ENCODE data around the gene RFX3.
"Not testable (repeated sequence)": the region's sequence is repeated elsewhere in the genome, so short reads cannot be mapped to it uniquely, and the experiment has no call there.

RFX3 gene

GRCh38 chr9:3342159-3342777 lies 183.5 kb downstream of the RFX3 start:
- peak; percentile 2 for DNase-seq

GRCh38 chr9:3337515-3338225 lies 188.1 kb downstream of the RFX3 start:
- DNase-seq = peak; percentile 28

DNA sequence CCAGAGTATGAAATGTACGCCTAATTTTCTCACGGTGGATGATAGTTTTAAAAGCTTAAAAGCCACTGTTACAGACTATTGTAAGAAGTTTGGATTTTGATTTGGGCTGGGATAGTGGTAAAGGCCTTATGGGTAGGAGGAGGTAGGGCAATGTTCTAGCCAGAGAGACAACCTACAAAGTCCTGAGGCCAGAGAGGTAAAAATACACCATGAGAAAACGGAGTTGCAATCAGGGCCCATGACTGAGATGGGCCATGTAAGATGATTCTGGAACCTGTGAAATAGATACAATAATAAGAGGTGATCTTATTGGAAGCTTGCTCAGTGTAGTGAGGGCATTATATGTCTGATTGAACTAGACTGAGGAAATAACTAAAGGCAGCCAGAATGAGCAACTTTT lies 188.8 kb downstream of the RFX3 start:
- DNase-seq = no peak

DNA sequence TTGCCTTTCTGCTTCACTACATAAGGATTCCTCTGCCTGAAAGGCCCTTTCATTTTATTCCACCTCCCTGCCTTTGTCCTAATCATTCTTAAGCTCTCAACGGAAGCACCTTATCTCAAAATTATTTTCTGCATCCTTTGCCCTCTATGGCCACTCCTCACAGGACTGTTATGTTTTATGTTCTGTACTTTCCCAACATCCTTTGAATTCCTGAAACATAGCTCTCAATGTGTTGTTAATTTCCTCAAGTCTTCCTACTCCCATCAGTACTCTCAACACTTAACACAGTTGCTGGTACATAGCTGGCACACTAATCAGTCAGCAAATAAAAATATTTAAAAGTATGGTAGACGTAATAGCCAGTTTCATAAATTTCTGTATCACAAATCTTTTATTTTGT lies 193.0 kb downstream of the RFX3 start:
- no peak for DNase-seq

DNA sequence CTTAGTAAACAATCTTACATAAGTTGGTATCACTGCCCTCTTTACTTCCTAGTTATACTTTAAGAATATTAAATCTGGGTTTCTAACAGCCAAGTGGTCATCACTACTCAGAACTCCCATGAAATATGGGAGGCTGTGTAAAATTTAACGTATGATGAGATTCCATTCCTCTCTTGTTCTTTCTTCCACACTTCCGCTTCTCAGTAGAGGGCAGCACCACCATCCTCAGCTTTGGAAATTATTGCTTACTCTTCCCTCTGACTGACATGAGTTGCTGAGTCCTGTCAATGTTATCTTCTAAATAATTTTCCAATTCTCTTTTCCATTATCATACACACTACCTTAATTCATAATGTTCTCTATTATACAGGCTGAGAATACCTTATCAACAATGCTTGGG lies 194.0 kb downstream of the RFX3 start:
- DNase-seq = no peak

GRCh38 chr9:3330792-3331420 lies 194.9 kb downstream of the RFX3 start:
- no peak for DNase-seq

DNA sequence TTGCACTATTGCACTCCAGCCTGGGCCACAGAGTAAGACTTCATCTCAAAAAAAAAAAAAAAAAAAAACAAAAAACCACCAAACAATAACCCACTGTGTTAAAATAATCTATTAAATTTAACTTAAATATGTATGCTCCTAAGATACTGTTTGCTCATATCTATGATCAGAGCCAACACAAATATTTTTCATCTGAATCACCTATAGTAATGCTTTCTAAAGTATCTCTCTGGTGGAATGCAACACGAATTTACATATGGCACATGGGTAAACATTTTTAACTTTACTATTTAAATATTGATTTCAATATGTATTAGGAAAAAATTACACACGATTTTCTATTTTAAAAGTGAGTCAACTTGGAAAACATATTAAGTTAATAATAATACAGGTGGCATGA lies 196.4 kb downstream of the RFX3 start:
- no peak for DNase-seq

- no peak for DNase-seq
Measured at GRCh38 chr9:3323714-3324113, 202.1 kb downstream of the RFX3 start.

GRCh38 chr9:3321186-3321585 lies 204.6 kb downstream of the RFX3 start:
- DNase-seq = no peak

DNA sequence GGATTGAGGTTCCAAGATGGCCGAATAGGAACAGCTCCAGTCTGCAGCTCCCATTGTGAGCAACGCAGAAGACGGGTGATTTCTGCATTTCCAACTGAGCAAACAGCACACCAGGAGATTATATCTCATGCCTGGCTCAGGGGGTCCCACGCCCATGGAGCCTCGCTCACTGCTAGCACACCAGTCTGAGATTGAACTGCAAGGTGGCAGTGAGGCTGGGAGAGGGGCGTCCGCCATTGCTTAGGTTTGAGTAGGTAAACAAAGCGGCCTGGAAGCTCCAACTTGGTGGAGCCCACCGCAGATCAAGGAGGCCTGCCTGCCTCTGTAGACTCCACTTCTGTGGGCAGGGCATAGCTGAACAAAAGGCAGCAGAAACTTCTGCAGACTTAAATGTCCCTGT lies 213.2 kb downstream of the RFX3 start:
- DNase-seq = not testable (repeated sequence)

- DNase-seq = no peak
Measured at GRCh38 chr9:3308609-3309008, 217.2 kb downstream of the RFX3 start.

- not testable (repeated sequence) for DNase-seq
Measured at GRCh38 chr9:3304388-3304787, 221.4 kb downstream of the RFX3 start.

DNA sequence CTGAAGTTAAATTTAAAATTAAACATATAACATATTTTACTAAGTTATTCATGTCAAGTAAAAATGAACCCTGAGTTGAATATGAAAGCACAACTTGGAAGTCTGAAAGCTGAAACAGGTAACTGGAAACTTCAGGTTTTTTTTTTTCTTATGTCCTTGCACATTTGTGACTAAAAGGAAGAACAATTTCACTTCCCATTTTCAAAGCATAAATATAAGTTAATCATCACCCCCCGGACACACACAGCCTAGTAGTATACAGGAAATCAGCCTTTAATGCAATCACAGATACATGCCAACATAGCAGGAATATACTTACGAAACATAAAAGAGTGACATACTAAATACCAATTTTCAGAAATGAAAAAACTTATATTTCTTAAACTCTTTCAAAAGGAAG lies 225.9 kb downstream of the RFX3 start:
- DNase-seq = no peak

GRCh38 chr9:3296536-3296935 lies 229.3 kb downstream of the RFX3 start:
- no peak for DNase-seq

GRCh38 chr9:3292311-3292710 lies 233.5 kb downstream of the RFX3 start:
- no peak for DNase-seq

- DNase-seq = no peak
Measured at GRCh38 chr9:3290231-3290840, 235.5 kb downstream of the RFX3 start.

DNA sequence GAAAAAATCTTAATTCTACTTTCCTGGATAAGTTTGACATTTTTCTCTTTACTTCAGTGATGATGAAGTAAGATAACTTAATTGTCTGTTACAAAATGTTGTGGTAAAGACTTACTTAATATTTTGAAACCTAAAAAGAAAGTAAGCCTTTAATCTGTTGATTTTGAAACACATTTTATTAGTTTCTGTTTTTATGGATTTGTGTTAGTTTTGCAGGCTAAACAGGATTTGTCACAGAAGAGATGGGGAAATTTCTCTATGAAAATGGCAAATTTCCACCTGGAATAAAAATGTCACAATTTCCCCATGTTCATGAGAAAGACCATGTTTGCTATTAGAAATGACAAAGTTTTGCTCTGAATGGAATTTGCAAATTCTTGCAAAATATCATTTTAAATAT lies 237.1 kb downstream of the RFX3 start:
- DNase-seq = no peak

GRCh38 chr9:3285365-3286161 lies 240.2 kb downstream of the RFX3 start:
- no peak for DNase-seq

DNA sequence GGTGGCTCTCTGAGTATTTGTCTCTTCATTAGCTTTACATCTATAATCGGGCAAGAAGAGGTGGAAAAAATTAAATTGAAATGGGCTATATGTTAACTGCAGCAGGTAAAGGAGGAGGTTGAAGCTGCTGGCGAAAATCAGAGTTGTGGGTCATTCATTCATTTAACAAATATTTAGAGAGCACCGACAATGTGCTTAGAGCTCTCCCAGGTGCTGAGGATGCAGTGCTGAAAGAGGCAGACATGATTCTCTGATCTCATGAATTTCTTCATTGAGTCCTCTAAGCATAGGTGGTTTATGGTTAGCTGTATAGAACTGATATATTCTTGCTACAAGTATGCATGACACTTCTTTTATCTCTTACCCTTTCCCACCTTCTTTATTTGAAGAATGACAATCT lies 243.4 kb downstream of the RFX3 start:
- DNase-seq = no peak

DNA sequence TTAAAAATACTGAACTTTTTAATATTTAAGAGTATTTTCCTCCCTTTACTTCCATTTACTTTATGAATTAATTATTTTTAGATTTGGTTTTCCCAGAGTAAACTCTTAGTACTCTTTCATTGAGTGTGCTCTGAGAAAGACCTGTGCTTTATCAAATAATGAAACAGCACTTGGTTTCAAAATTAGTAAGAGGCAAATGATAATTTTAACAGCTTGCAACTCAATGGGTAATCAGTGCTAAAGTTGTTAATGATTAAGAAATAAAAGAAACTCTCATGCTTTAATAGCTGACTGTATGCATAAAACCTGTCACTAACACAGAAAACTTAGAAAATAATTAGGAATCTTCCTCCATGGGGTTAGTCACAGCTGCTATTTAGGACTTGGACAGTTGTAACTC lies 244.4 kb downstream of the RFX3 start:
- peak; percentile 5 for DNase-seq

GRCh38 chr9:3277200-3277599 lies 248.6 kb downstream of the RFX3 start:
- no peak for DNase-seq

DNA sequence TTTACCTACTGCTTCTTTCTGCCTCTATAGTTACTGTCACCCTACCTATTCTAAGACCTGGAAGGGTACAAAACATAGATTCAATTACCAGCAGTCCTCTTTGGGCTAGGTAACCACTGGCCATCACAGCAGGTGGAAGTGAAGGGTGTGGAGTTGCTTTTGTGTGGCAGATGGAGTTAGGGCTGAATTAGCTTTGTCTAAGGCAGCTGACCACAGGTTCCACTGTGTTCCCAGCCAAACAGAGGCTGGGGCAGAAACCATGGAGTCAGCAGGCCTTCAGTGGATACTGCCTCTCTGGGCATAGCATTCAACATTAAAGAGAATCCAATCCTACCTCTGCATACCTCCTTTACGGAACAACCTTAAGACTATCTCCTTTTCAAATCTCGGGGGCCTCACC lies 254.2 kb downstream of the RFX3 start:
- DNase-seq = no peak

DNA sequence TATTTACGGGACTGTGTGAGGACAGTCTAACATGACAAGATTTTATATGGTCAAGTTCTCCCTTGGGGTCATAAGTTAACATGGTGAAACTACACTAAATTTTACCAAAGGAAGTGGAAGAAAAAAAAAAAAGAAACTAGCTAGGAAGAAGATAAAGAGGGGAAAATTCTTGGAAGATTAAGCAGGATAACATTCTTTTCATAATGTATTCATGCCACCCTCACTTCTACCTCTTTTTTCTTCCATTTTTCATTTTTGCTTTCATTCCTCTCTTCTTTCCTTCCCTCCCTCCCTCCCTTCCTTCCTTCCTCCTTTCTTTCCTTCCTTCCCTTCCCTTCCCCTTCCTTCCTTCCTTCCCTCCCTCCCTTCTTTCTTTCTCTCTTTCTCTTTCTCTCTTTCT lies 254.6 kb downstream of the RFX3 start:
- DNase-seq = no peak

Measured in activated CD4-positive, alpha-beta T cell treated with anti-CD3 and anti-CD28 coated beads, Interleukin-2, Interleukin-6, amounts not matched to agents 100 ng/mL and 50 ng/mL, durations not matched to agents 16 hours and 8 hours (primary cell).